PC-9 (cell line): ENCODE measurements around the gene VCAN.

Experiments
- EZH2 ChIP-seq: fragments of 200-600 bp; sonication (generic); IDR thresholded peaks from 2 replicates; pipeline ENCODE4 v1.8.0; 2017; ENCODE audit warnings: antibody characterized with exemption, low read depth
- TF ChIP-seq, protein P1 (sequence below): fragments of 200-600 bp; sonication (generic); conservative IDR thresholded peaks from 2 replicates; pipeline ENCODE4 v1.6.1; 2017; ENCODE audit warnings: mixed run types, antibody characterized with exemption, mild to moderate bottlenecking, moderate library complexity

DNA sequence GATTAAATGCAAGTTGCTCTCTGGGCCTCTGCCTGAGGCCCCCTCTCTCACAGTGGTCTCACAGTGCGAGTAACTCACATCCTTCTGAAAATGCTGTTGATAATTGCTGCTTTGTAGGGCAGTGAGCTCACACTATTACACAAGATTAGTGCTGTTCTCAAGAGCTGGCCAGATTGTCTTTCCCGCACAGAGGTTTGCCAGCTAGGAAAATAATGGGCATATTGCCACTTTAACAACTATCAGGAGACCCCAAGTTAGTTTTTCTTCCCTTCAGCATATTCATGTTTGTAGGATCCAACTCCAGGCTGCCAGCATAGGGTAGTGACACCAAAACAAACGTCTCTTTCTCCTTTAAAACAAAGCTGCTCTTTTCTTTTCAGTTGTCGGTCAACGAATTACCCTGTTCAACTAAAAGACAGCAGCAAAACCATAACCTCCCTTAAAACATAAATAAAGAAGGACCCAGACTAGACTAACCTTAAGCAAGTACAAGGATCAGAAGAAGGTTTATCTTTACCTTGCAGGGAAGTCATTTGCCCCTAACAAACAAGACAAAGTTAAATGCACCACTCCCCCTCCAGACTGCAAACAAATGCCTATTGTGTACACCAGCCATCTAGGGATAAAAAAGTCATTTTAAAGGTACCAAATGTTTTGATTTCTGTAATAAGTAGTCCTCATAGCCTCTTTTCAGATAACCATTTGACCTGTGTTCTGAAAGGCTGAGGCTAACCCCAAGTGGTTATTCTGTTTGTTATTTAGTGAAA, 91.4 kb downstream of the VCAN start:
- TF ChIP-seq, protein P1, sequence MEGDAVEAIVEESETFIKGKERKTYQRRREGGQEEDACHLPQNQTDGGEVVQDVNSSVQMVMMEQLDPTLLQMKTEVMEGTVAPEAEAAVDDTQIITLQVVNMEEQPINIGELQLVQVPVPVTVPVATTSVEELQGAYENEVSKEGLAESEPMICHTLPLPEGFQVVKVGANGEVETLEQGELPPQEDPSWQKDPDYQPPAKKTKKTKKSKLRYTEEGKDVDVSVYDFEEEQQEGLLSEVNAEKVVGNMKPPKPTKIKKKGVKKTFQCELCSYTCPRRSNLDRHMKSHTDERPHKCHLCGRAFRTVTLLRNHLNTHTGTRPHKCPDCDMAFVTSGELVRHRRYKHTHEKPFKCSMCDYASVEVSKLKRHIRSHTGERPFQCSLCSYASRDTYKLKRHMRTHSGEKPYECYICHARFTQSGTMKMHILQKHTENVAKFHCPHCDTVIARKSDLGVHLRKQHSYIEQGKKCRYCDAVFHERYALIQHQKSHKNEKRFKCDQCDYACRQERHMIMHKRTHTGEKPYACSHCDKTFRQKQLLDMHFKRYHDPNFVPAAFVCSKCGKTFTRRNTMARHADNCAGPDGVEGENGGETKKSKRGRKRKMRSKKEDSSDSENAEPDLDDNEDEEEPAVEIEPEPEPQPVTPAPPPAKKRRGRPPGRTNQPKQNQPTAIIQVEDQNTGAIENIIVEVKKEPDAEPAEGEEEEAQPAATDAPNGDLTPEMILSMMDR: no peak
- no peak for TF ChIP-seq EZH2
